GM15510 (cell line): Measurements from ENCODE around the gene NHLH1.

ENCODE experiments used
- POLR2A ChIP-seq: IDR thresholded peaks from 3 replicates; pipeline ENCODE4 v1.6.1; 2011; ENCODE audit warnings: borderline replicate concordance; ENCODE audit not compliant: insufficient read length; ENCODE audit errors: extremely low read depth

The NHLH1 gene

DNA sequence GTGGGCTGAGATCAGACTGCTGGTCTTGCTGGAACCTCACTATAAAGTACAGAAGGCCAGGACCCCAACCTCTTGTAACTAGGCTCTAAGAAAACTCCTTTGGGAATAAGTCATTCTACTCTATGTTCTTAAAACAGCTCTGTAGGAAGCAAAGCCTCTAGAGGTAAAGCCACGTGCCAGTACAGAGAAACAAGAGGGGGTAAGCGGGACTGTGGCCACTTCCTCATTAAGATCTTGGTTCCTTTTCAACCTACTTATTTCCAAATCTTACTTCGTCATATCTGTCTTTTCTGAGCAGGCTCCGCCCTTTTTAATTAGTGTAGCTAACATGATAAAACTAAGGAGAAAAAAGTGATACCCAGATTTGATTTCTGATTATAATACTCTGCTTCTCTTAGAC is 19.9 kb upstream of the NHLH1 start:
- no peak for TF ChIP-seq POLR2A

DNA sequence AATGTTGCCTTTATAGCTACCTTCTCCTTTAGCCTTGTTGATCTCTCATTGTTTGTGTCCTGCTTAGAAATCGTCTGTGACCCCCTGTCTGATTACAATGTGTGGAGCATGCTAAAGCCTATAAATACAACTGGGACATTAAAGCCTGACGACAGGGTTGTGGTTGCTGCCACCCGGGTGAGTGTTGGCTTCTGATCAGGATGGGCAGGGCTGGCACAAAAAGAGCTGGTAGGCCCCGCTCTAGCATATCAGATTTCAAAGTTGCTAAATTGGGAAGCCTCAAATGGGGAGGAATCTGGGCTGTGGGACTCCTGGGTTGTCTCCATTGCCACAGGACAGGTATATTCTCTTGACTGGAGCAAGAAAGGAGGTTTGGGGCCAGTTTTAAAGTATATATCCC is 15.2 kb upstream of the NHLH1 start:
- no peak for TF ChIP-seq POLR2A

DNA sequence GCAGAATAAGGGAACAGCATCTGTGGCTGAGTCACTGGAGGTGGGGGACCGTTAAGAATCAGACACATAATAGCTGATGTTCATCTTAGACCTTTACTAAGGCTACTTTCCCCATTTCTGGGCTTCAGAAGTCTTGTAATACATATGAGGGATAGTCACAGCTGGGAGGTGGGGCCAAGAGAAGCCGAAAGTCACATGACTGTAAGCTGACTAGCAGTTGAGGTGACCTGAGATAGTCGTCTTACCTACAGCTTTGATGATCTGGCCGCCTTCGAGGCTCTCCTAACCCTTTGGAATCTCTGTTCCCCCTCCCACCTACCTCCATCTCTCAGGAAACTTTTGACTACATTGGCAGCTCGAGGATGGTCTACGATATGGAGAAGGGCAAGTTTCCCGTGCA is 14.3 kb upstream of the NHLH1 start:
- TF ChIP-seq POLR2A, result no peak

DNA sequence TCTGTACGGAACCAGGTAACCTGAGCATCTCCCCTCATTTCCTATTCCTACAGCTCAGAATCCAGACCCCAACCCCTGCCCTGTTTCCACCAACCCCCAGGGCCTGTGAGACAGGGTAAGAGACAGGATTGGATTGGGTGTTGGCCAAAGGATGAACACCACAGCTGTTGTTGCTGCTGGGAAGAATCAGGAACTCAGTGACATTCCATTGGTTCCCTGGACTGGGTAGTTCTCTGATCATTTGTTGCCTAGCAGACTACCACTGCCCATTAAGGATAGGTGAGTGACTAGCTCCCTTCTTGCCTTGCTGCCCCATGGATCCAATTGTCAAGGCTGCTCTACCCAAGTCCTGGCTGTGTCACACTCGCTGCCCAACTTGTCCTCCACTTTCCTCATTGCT is 13.6 kb upstream of the NHLH1 start:
- no peak for TF ChIP-seq POLR2A

DNA sequence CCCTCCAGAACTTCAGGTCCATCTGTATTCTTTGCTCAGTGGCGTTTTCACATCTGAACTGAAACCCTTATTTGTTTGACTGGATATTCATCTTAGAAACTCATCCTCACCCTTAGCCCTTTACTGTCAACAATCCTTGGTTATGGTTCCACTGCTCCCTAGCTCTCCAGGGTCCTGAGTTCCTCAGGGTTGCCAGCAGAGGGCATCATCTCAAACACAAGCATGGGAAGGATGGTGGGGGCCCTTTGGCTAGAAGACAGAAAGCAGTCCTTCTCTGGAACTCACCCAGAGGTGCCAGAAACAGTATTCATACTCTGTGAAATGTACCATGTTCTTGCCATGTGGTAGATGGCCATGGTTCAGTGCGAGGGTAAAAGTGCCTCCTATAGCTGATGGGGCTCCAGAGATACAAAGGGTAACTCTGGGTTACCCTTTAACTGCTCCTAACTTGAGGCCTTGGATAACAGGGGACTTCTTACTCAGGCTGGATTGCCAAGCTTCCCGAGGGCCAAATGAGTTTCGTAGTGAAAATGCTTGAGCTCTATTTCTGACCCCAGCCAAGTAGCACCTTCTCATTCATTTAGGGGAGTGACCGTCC is 12.4 kb upstream of the NHLH1 start:
- no peak for TF ChIP-seq POLR2A

DNA sequence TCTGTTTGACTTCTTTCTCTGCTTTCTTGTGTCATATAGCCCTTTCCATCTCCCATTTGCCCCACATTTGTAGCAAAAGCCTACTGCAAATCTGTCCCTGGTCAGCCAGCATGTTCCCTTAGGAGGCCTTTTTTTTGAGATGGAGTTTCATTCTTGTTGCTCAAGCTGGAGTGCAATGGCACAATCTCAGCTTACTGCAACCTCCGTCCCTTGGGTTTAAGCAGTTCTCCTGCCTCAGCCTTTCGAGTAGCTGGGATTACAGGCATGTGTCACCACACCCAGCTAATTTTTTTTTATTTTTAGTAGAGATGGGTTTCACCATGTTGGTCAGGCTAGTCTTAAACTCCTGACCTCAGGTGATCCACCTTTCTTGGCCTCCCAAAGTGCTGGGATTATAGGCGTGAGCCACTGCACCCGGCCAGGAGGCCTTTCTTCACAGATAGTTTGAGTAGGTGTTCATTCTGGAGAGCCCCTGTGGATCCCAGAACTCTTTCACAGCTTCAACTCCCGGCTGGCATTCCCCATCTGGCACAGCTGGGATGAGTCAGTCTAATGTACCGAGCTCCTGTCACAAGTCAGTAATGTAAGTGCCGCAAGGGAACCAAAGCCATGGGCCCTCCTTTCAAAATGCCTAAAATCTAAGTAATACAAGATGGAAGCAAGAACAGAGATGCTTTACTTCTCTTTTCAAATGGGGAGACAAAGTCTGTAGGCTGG is 9.4 kb upstream of the NHLH1 start:
- TF ChIP-seq POLR2A, result no peak

DNA sequence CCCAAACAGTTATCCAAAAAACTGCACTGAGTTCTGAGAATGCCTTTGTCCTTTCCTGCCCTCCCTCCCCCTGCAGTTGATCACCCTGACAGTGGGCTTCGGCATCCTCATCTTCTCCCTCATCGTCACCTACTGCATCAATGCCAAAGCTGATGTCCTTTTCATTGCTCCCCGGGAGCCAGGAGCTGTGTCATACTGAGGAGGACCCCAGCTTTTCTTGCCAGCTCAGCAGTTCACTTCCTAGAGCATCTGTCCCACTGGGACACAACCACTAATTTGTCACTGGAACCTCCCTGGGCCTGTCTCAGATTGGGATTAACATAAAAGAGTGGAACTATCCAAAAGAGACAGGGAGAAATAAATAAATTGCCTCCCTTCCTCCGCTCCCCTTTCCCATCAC is 8.8 kb upstream of the NHLH1 start:
- no peak for TF ChIP-seq POLR2A

DNA sequence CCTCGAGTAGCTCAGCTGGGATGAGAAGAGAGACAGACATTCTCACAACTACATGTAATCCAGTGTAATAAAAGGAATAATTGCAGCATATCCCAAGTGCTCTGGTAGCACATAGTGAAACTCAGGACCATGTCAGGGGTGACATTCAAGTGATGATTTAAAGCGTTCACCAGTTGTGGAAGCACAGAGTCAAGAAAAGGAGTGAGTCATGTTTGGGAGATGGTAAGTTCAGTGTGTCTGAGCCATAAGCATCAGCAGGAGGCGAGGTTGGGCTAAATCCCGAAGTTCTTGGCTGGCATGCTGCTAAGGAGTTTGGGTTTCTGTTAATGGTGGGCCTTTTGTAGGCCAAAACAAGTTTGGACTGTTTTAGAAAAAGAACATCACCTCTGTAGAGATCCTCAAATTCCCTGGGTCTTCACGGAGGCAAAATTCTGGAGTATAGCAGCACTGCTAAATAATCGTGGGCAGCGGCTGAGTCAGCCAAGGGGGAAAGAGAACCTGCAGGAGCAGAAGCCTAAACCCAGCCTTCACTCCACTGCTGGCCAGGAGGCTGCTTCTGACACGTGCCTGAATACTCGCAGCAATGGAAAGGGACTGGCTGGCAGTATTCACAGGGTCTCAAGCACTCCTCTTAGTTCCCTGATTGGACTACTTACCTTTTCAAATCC is 7.2 kb upstream of the NHLH1 start:
- TF ChIP-seq POLR2A, result no peak

DNA sequence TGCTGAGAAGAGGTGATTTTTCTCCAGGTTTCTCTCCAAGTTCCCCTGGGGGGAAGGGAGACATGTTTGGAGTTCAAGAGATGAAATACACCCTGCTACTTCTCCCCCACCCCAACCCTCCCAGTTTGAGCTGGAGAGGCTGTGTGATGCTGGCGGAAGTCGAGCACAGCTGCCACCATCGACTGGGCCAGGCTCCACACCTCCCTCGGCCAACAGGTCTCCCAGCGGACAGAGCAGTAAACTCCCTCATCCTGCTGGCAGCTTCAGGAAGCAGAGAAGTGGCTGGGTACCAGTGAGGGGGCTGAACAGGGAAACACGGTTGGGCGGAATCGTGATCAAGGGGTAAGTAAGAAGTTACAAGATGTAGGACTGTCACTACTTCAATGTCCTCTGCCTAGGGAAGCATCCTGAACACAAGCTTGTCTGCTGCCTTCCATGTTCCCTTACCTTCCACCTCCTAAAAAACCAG is 6.6 kb upstream of the NHLH1 start:
- no peak for TF ChIP-seq POLR2A

DNA sequence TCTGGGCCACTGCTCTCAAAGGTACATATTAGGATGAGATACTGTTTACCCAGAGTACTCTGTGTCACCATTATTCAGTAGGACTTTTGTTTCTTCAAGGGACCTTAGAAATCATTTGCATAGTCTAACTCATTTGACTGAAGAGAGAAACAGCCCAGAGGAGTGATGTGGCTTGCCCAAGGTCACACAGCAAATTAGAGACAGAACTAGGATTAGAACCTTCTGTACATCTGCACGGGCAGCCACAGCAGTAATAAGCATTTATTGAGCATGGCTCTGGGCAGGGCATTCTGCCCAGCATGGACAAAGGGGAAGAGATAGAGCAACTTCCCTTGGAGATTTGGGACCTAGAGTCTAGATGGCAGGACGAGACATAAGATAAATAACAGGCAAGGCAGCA is 5.7 kb upstream of the NHLH1 start:
- TF ChIP-seq POLR2A, result no peak

DNA sequence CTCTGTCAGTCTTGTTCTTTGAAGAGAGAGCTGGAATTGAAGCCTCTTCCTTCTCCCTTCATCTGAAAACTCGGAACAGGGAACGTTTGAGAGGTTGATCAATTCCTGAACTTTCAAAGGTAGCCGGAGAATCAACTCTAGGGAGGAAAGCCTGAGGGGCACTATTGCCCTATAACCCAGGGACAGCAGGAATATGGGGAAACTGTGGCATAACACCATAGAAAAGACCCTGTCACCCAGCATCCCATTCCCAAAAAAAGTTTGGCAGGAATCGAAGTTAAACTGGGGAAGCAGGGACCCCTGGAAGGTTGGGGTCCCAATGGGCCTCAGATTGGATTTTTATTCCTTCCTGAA is 5.1 kb upstream of the NHLH1 start:
- TF ChIP-seq POLR2A, result no peak

DNA sequence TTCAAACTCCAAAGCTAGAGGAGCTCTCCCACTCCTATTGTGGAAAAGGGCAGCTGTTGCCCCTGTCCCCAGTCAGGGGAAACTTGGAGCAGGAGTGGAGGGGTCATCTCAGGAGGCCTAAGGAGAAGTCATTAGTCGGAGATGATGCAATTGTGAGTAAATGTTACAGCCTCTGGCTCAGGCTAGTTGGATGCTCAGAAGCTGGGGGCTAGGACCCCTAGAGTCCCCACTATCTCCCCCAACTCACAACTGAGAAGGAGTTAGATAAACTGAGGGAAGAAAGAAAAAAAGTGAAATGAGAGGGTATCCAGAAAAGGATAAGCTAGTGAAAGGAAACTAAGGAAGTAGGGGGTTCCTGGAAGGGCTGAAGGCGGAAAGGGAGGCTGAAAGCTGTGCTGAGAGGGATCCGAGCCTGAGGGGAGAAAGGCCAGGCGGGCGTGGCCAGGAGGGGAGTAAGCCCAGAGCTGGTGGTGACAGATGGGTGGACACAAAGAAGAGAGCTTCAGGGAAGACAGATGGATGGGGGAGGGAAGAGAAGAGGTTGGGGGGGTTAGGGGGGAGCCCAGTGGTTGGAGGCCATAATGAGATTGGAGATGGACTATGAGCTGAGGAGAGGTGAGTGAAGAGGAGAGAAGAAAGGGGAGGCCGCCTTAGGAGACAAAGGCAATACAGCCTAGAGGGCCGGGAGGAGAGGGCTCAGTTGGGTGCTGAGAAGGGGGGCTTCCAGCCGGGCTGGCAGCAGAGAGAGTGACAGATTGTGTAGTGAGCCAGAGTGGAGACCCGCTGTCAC is 4.5 kb upstream of the NHLH1 start:
- TF ChIP-seq POLR2A, result no peak

DNA sequence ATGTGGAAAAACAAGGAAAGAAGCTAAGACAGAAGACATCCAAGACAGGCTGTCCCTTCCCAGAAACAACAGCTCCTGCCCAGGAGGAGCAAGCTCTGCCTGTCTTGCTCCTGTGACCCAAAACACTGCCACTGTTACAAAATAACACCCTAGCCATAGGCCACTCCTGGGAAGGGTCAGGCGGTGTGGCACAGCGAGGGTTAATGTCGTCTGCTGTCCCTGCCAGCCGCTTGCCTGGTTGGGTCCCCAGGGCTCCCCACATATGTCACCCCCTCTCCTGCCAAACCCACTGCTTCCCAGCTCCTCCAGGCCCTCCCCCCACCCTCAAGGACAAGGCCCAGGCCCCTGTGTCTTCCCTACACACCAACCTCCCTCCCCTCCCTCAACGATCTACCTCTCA is 3.9 kb upstream of the NHLH1 start:
- no peak for TF ChIP-seq POLR2A

DNA sequence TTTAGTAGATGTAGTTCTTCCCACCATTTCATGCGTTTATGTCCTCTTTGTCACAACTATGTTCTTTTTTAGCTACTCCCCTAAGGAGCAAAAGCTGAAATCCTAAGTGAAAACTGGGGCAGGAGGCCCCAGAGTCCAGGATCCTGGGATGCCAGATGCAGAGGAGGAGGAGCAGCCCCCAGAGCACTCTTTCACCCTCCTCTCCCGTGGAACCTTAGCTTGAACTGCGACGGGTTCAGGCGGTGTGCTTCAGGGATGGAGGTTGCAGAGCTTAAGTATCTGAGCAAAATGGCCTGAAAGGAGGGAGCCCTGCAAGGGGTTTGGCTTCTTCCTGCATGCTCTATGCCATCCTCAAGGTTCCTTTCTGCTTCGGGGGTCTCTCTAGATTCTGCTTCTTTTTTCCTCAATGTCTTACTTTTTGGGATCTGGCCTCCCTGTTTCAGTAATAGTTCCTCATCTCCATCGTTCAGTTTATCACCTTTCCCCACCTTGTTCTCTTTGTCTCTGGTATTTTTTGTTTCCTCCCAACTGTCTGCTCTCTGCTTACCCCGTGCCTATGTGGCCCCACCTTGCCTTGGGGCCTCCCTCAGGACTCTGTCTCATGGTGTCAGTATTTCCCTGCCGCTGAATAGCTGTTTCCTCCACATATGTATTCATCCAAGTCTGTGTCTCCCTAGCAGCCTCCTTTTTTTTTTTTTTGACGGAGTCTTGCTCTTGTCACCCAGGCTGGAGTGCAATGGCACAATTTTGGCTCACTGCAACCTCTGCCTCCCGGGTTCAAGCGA is 2.7 kb upstream of the NHLH1 start:
- no peak for TF ChIP-seq POLR2A

DNA sequence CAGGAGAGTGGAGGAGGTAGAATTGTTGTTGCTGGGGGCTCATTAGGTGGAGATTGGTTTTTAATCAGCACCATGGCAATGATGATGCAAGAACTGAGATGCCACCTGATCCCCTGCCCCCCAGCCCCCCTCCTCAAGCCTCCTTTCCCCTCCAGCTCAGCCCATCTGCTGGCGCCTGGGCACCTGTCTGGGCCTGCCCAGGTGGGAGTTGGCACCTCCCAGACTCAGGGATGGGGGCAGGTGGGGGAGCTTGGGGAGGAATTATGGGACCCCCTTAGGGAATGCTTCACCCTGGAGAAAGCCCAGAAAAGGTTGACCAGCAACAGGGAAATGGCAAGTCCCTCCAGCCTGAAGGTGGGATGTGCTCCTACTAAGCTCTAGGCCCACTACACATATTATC is 1.5 kb upstream of the NHLH1 start:
- no peak for TF ChIP-seq POLR2A

DNA sequence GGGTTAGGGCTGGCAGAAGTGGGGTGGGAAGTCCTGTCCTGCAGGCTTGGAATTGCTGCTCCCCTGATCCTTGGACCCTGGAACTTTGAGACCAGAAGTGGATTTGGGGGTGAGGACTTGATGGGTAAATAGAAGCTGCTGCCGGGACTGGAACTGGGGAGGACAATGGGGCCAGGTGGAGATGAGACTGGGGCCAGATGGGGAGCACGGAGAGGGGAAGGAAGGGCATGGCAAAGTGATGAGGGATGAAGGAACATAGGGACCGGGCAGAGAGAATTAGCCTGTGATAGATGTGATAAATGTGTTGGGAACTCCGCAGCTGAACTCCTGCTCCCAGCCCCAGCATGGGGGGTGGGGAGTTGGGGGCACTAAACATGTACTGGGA is 637 bp downstream of the NHLH1 start:
- TF ChIP-seq POLR2A, result no peak
